Sigmoid colon (tissue), 4 donors: ENCODE results near the gene OR2F1.

Experiments
- CTCF ChIP-seq, 4 experiments: fragments of 450-650 bp in 3 of 4; fragments of 200-600 bp in 1 of 4; IDR thresholded peaks; one replicate each; pipeline ENCODE4 v1.5.1; 2016 to 2019; ENCODE audit warnings: antibody characterized with exemption in 4 of 4, mild to moderate bottlenecking in 3 of 4, moderate library complexity in 2 of 4
- EP300 ChIP-seq, 4 donors: sonication (generic); formaldehyde crosslinking; IDR thresholded peaks; one replicate each; pipeline ENCODE4 v1.6.1; 2017; ENCODE audit warnings: antibody characterized with exemption in 4 of 4
- POLR2AphosphoS5 ChIP-seq, 4 donors: sonication (generic); formaldehyde crosslinking; IDR thresholded peaks; one replicate each; pipeline ENCODE4 v1.6.1; 2017; ENCODE audit warnings: antibody characterized with exemption in 4 of 4

GRCh38 chr7:144006029-144006691, 51.5 kb downstream of the OR2F1 start:
- no peak for TF ChIP-seq CTCF (IDR thresholded peaks at IDR 0.05)
- no peak for TF ChIP-seq EP300 (IDR thresholded peaks at IDR 0.05)
- TF ChIP-seq POLR2AphosphoS5 (IDR thresholded peaks at IDR 0.05): no peak
